Nephron (organoid): ENCODE measurements around the gene NAA50.

ENCODE experiments used
- H3K27ac Mint-ChIP-seq, 3 experiments: 2 replicates each; pipeline ENCODE4 v1.8.0; 2020; ENCODE audit warnings: mixed read lengths in 3 of 3, mild to moderate bottlenecking in 2 of 3, moderate library complexity in 1 of 3
- H3K27me3 Mint-ChIP-seq: 2 replicates; pipeline ENCODE4 v1.8.0; 2021; ENCODE audit warnings: low read depth, mild to moderate bottlenecking, moderate library complexity, mixed read lengths
- H3K36me3 Mint-ChIP-seq: 2 replicates; pipeline ENCODE4 v1.8.0; 2020; ENCODE audit warnings: low read depth, mixed read lengths
- H3K4me1 Mint-ChIP-seq: 2 replicates; pipeline ENCODE4 v1.8.0; 2020; ENCODE audit warnings: mixed read lengths
- H3K4me3 Mint-ChIP-seq, 3 experiments: 2 replicates each; pipeline ENCODE4 v1.8.0; 2020; ENCODE audit warnings: mild to moderate bottlenecking in 3 of 3, mixed read lengths in 3 of 3, moderate library complexity in 2 of 3
- H3K9me3 Mint-ChIP-seq: 2 replicates; pipeline ENCODE4 v1.8.0; 2020; ENCODE audit warnings: mixed read lengths
- TF ChIP-seq, protein P1 (sequence below), 3 experiments: fragments of 200-600 bp; sonication (generic); IDR thresholded peaks; one replicate each; pipeline ENCODE4 v1.5.0; 2021; ENCODE audit warnings: antibody characterized with exemption in 3 of 3; ENCODE audit not compliant: unreplicated experiment in 3 of 3

The NAA50 gene

DNA sequence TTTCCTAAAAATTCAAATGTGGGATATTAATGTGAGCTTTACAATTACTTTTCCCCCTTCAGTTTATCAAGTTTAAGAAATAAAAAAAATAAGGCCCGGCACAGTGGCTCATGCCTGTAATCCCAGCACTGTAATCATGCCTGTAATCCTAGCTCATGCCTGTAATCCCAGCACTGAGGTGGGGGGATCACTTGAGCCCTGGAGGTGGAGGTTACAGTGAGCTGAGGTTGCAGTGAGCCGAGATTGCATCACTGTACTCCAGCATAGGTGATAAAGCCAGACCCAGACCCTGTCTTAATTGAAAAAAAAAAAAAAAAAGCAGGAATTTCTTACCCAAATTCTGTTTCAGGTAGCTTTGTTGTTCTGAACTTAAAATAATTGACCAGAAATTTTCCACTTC, 18.6 kb upstream of the NAA50 start:
- TF ChIP-seq, protein P1, sequence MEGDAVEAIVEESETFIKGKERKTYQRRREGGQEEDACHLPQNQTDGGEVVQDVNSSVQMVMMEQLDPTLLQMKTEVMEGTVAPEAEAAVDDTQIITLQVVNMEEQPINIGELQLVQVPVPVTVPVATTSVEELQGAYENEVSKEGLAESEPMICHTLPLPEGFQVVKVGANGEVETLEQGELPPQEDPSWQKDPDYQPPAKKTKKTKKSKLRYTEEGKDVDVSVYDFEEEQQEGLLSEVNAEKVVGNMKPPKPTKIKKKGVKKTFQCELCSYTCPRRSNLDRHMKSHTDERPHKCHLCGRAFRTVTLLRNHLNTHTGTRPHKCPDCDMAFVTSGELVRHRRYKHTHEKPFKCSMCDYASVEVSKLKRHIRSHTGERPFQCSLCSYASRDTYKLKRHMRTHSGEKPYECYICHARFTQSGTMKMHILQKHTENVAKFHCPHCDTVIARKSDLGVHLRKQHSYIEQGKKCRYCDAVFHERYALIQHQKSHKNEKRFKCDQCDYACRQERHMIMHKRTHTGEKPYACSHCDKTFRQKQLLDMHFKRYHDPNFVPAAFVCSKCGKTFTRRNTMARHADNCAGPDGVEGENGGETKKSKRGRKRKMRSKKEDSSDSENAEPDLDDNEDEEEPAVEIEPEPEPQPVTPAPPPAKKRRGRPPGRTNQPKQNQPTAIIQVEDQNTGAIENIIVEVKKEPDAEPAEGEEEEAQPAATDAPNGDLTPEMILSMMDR (IDR thresholded peaks at IDR 0.05; ENCODE audit: unreplicated experiment in 3 of 3) = no peak
- H3K36me3 Mint-ChIP-seq = no peaks in the 10 kb centered on the region
- no peak overlapping the region for H3K27ac Mint-ChIP-seq
- H3K27me3 Mint-ChIP-seq = no peaks in the 10 kb centered on the region
- no peak overlapping the region for H3K4me3 Mint-ChIP-seq
- no peaks in the 10 kb centered on the region for H3K4me1 Mint-ChIP-seq
- H3K9me3 Mint-ChIP-seq = no peaks in the 10 kb centered on the region

DNA sequence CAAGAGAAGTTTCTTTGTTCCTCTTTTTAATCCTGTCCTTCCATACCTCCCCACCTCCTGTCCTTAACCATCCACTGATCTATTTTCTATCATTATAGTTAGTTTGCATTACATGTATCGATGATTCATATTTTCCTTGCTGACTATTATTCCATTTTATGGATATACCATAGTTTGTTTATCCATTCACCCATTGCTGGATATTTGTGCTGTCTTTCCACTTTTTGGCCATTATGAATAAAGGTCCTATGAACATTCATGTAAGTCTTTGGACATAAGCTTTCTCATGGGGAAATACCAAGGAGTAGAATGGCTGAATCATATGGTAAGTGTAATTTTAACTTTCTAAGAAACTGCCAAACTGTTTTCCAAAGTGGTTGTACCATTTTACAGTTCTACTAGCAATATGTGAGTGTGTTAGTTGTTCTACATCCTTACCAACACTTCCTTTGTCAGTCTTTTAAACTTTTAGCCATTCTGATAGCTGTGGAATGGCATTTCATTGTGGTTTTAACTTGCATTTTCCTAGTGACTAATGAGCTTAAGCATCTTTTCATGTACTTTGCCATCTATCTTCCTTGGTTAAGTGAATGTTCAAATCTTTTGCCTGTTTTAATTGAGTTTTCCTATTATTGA, 12.5 kb upstream of the NAA50 start:
- Mint-ChIP-seq H3K27ac (no peak overlapping the region), H3K9me3 (peaks cover 10% of the 10 kb centered on the region), H3K4me3 (no peak overlapping the region), H3K4me1 (no peaks in the 10 kb centered on the region), H3K27me3 (no peaks in the 10 kb centered on the region), H3K36me3 (peaks cover 13% of the 10 kb centered on the region)
- TF ChIP-seq, protein P1 (IDR thresholded peaks at IDR 0.05; ENCODE audit: unreplicated experiment in 3 of 3) = no peak

DNA sequence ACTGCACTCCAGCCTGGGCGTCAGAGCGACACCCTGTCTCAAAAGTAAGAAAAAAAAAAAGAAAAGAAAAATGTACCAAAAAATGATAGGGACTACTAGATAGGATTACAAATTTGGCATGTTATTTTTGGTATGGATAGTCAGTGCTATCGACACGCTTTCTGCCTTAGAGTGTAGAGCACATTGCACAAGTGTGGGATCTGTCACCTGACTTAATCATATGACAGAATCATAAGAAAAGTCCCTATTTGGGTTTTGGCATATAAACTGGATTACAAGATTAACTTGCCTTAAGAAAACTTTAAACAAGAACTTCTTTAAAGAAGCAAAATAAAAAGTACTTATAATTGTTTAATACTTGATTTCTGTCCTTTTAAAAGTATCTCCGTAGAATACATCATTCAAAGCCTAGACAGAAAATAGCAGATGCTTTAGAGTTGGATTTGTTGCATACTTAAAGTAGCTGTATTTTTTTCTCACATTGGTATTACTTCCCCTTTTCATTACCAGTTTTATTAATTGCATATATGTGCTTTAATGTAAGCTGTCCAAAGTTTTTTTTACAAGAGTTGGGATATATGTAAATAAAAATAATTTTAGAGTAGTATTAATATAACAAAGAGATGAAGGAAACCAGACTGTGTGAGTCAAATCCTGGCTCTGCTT, 8.6 kb upstream of the NAA50 start:
- H3K27ac Mint-ChIP-seq = no peak overlapping the region

DNA sequence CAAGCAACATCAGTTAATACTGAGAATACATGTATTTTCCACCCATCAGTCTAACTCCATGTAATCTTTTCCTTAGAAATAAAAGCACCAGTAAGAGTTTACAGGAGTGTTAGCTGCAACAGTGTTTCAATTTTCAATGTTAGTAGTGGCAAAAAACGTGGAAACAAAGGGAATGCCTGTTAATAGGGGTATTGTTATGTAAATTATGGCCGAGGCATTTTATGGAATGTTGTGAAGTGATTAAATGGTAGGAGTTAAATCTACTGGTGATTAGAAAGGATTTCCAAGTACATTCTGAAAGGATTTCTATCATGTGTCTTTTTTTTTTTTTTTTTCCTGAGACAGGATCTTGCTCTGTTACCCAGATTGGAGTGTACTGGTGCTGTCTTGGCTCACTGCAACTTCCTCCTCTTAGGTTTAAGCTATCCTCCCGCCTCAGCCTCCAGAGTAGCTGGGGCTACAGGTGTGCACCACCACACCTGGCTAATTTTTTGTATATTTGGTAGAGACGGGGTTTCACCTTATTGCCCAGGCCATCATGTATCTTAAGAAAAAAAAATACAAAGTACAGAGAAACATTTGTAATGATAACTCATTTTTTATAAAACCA, 7.4 kb upstream of the NAA50 start:
- Mint-ChIP-seq H3K9me3 (peaks cover 6% of the 10 kb centered on the region), H3K27me3 (no peaks in the 10 kb centered on the region), H3K4me3 (no peak overlapping the region)

More for the DNA sequence above, 8.6 kb upstream of the NAA50 start:
- TF ChIP-seq, protein P1 (IDR thresholded peaks at IDR 0.05; ENCODE audit: unreplicated experiment in 3 of 3) = no peak
- Mint-ChIP-seq H3K36me3 (peaks cover 13% of the 10 kb centered on the region), H3K4me1 (peaks cover 3% of the 10 kb centered on the region), H3K9me3 (peaks cover 10% of the 10 kb centered on the region), H3K4me3 (no peak overlapping the region), H3K27me3 (no peaks in the 10 kb centered on the region)

DNA sequence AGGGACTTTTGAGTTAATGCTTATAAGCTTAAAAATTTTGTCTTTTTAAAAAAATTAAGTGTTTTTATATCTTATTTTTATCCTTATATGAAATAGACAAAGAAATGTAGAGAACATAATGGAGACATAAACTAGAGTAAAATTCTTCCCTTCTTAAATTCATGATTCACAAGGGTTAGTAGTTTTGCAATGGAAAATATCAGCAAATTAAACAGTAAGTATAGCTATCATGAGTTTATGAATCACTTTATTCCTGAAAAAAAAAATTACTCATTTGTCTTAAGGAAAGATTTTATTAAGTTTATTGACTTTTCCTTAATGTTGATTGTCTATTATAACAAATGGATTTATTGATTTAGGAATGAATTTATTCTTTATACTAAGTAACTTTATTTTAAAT, 5.1 kb upstream of the NAA50 start:
- H3K4me1 Mint-ChIP-seq = peaks cover 22% of the 10 kb centered on the region
- H3K27me3 Mint-ChIP-seq = no peaks in the 10 kb centered on the region
- H3K9me3 Mint-ChIP-seq = no peaks in the 10 kb centered on the region
- no peak overlapping the region for H3K4me3 Mint-ChIP-seq
- H3K36me3 Mint-ChIP-seq = no peaks in the 10 kb centered on the region
- TF ChIP-seq, protein P1 (IDR thresholded peaks at IDR 0.05; ENCODE audit: unreplicated experiment in 3 of 3) = no peak
- no peak overlapping the region for H3K27ac Mint-ChIP-seq

More for the DNA sequence above, 7.4 kb upstream of the NAA50 start:
- peaks cover 8% of the 10 kb centered on the region for H3K36me3 Mint-ChIP-seq
- peaks cover 12% of the 10 kb centered on the region for H3K4me1 Mint-ChIP-seq
- TF ChIP-seq, protein P1 (IDR thresholded peaks at IDR 0.05; ENCODE audit: unreplicated experiment in 3 of 3) = no peak
- no peak overlapping the region for H3K27ac Mint-ChIP-seq
